HG03139 (cell line): ENCODE results near the gene AANAT.
"Not testable (repeated sequence)": the region's sequence is repeated elsewhere in the genome, so short reads cannot be mapped to it uniquely, and the experiment has no call there.

Experiments used
- ATAC-seq: cut with Tn5 transposase; IDR thresholded peaks from one replicate; pipeline ENCODE4 v1.9.1; 2021; ENCODE audit not compliant: unreplicated experiment

Gene AANAT

GRCh38 chr17:76502341-76503211 is 35.2 kb downstream of the AANAT start:
- no peak for ATAC-seq

GRCh38 chr17:76504117-76504516 is 36.7 kb downstream of the AANAT start:
- no peak for ATAC-seq

GRCh38 chr17:76506408-76507345 is 39.3 kb downstream of the AANAT start:
- ATAC-seq = no peak

DNA sequence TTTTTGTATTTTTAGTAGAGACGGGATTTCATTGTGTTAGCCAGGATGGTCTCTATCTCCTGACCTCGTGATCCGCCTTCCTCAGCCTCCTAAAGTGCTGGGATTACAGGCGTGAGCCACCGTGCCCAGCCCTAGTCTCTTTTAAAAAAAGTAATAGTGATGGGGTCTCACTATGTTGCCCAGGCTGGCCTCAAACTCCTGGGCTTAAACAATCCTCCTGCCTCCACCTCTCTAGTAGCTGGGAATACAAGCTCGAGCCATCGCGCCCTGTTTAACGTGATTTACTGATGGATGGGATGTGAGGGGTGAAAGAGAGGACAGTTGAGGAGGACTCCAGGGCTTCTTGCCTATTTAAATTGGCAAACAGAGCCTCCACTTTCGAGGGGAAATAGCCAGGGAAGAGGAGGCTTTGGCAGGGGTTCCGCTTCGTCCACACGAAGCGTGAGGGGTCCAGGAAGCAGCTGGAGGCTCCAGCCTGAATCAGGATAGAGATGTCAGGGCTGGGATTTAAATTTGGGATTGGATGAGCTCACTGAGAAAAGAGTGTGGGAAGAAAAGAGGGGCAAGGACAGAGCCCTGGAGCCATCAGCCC is 41.2 kb downstream of the AANAT start:
- not testable (repeated sequence) for ATAC-seq

- no peak for ATAC-seq
Observed at GRCh38 chr17:76510831-76511244, 43.4 kb downstream of the AANAT start.

- no peak for ATAC-seq
Observed at GRCh38 chr17:76511668-76512365, 44.4 kb downstream of the AANAT start.

DNA sequence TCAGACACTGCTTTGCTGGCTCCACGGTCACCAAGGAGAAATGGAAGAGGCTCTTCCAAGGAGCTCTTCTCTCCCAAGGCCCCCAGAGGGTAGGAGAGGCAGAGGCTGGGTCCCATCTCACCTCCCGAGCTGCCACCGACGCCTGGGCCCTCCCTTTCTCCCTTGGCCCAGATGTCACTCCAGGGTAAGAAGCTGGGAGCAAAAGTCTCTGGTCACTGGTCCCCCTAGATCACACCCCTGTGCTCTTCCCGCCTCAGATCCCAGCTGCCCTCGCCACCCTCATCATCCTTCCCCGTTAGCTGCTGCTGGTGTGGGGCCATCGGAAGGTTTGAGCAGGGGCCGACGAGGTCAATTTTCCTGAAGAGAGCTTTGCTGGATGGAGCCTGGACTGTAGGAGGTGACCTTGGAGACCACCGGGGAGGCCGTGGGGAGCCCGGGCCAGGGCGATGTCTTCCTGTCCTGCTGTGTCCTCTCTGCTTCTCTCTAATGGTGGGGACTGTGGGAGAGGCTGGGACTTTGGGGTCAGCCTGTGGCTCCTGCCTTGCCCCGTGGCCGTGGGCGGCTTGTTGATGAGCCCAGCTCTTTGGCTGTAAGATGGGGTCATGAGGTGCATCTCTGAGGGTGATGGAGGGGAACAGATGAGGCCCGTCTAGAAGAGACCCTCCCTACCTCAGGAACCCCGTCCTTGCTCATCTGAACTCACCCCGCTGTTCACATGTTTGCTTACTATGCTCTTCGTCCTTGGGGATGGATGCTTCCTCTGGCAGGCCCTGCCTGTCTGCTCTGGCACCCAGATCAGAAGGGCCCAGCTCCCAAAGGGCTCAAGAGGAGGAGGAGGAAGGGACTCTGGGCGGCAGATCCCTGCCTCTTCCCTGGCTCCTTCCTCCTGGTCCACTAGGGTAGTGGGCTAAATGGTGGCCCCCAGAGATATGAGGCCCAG is 45.2 kb downstream of the AANAT start:
- no peak for ATAC-seq

DNA sequence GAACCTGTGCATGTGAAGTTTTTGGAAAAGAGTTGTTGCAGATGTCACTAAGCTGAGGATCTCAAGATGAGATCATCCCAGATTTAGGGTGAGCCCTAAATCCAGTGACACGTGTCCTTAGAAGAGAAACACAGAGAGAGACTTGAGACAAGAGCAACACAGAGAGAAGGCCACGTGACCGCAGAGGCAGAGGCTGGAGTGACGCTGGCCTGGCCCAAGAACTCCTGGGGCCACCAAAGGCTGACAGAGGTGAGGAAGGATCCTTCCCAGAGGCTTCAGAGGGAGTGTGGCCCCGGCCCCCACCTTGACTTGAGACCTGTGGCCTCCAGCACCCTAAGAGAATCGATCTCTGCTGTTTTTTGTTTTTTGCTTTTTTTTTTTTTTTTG is 45.9 kb downstream of the AANAT start:
- ATAC-seq = no peak

DNA sequence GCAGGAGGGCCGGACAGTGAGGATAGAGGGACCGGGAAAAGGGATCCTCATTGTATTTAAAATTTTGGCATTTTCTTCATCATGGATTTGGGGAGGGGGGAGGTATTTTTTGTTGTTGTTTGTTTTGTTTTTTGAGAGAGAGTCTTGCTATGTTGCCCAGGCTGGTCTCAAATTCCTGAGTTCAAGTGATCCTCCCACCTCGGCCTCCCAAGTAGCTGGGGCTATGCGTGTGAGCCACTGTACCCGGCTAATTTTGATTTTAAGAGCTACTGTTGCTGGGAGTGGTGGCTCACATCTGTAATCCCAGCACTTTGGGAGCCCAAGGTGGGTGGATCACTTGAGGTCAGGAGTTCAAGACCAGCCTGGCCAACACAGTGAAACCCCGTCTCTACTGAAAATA is 47.0 kb downstream of the AANAT start:
- not testable (repeated sequence) for ATAC-seq

- peak; percentile 41 for ATAC-seq
Observed at GRCh38 chr17:76515274-76515949, 48.0 kb downstream of the AANAT start.

- ATAC-seq = no peak
Observed at GRCh38 chr17:76517638-76518038, 50.2 kb downstream of the AANAT start.

- ATAC-seq = no peak
Observed at GRCh38 chr17:76519048-76519966, 51.9 kb downstream of the AANAT start.
